ENCODE data around the gene PLOD3. TPM values are rescaled to one million over a fixed set of nuclear protein-coding genes. Genes with fewer than 3 reads are reported as not detected.
A peak's percentile ranks its signal among the peaks of the same experiment; 100 is the strongest.

PLOD3 gene
- total RNA-seq, 1 experiment from 2014 or later = 83.7 TPM

DNA sequence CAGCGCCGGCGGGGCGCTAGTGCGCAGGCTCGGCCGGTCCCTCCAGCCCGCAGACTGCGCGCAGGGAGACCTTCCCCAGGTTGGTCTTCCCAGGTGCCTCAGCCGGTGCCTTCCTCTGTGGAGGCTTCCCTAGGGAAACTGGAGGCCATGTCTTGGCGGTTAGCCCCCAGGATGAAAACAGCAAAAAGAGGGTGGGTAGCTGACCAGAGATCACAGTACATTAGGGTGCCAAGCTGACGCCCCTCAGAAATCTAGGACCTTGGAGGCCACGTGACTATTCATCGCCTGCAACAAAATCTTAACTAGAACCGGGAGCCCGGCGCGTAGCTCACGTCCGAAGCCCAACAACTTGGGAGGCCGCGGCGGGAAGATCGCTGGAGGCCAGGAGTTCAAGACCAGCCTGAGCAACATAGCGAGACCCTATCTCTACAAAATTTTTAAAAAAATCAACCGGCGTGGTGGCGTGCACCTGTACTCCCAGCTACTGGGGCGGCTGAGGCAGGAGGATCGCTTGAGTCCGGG is 27.8 kb upstream of the PLOD3 start (continued):
- TF ChIP-seq EZH2 (IDR thresholded peaks at IDR 0.05) = no peak
- TF ChIP-seq, protein P1, sequence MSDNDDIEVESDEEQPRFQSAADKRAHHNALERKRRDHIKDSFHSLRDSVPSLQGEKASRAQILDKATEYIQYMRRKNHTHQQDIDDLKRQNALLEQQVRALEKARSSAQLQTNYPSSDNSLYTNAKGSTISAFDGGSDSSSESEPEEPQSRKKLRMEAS (IDR thresholded peaks at IDR 0.05) = no peak

DNA sequence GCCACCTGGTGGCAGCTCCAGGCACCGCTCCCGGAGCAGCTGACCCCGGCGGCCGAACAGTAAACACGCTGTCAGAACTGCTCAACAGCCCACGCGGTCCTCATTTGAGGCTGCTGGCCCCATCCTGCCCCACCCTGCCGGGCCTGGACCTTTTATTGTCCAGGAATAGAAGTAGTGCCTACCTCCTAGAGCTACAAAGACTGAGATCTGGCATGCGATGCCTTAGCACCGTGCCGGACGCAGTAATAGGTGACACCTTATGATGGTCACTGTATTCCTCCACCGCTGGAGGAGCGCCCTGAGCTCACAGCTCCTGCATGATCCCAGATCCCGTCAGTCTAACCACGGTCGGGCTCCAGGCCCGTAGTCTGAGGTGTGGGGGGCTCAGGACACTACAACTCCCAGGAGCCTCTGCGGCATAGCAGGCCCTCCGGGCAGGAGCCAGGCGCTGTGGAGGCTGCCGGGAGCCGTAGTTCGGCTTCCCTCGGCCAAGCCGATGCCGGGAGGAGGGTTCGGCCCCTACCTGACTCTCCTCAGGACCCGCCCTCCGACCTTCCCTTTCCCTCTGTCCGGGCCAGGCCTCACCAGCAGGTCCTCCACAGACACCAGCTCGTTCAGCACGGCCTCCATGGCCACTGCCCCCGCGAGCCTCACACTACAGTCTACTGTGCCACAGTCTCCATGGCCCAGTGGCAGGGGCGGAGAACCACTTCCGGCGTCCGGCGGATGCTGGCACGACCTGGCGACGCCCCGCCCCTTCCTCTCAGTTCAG is 27.2 kb upstream of the PLOD3 start, which contains the start of gene FIS1:
FIS1 (minus strand) TSS at position 707 of the 772 bp plus-strand sequence; CDS start at position 630, 77 bp downstream.
- Histone ChIP-seq H3K79me2 (ENCODE audit: insufficient read depth, low read length) (peaks cover 66% of the 10 kb centered on the region), H3K4me1 (ENCODE audit: control insufficient read depth in 1 of 2, insufficient read depth in 2 of 2, low read length in 2 of 2) (peaks cover 14 to 22% of the 10 kb centered on the region in 2 experiments), H3K4me2 (ENCODE audit: low read length) (peak within 1 kb of the TSS; percentile 98), H3K9me3 (ENCODE audit: control insufficient read depth in 1 of 2, insufficient read depth in 1 of 2, low read depth in 1 of 2, low read length in 2 of 2) (no peaks in the 10 kb centered on the region), H3K9me2 (ENCODE audit: insufficient read depth) (no peaks in the 10 kb centered on the region), H3K27me3 (ENCODE audit: insufficient read depth, low read length) (no peaks in the 10 kb centered on the region), H3K36me3 (ENCODE audit: control insufficient read depth in 1 of 2, insufficient read depth in 2 of 2, low read length in 2 of 2) (peaks cover 5 to 12% of the 10 kb centered on the region in 2 experiments), H2AFZ (ENCODE audit: low read depth, low read length, poor library complexity, severe bottlenecking) (peak within 1 kb of the TSS; percentile 53), H3K27ac (ENCODE audit: low read depth, low read length) (peak within 1 kb of the TSS; percentile 89), H3K4me3 (replicated peaks in 1 of 2; ENCODE audit: low read depth in 1 of 2, low read length in 2 of 2) (peak within 1 kb of the TSS; percentile 99 to 100), H3K9ac (ENCODE audit: low read length) (peak within 1 kb of the TSS; percentile 86), H4K20me1 (ENCODE audit: insufficient read depth) (no peaks in the 10 kb centered on the region)
- RAD21 ChIA-PET (ENCODE audit: low non-redundant PET in 1 of 2, low total read pairs in 2 of 2, uncharacterized antibody in 2 of 2, unreplicated experiment in 2 of 2) = interaction anchor here in 1 of 2 experiments (2.0 kb wide), 1 partner anchor 101 kb away, joined by 6 read pairs; no protein-coding TSS in a partner anchor
- DNase-seq (ENCODE audit: low read depth, low spot score) (peak; percentile 81), ATAC-seq (peak; percentile 92)
- CTCF ChIA-PET = interaction anchor here (0.8 to 2.5 kb wide), 13 partner anchors 8 to 150 kb away, joined by 3 to 38 read pairs (median 4); partner anchors contain the start of genes PLOD3 and ZNHIT1
- TF ChIP-seq POLR2AphosphoS5 (IDR thresholded peaks at IDR 0.05; ENCODE audit: low read depth, low read length) (peak; percentile 87), POLR2A (IDR thresholded peaks at IDR 0.05; ENCODE audit: borderline replicate concordance, extremely low read depth, insufficient read depth, insufficient read length) (no peak), YY1 (IDR thresholded peaks at IDR 0.05; ENCODE audit: extremely low read depth, insufficient replicate concordance, low read depth, low read length) (peak; percentile 22), ZFX (IDR thresholded peaks at IDR 0.05) (peak; percentile 91)
- TF ChIP-seq, protein P2, sequence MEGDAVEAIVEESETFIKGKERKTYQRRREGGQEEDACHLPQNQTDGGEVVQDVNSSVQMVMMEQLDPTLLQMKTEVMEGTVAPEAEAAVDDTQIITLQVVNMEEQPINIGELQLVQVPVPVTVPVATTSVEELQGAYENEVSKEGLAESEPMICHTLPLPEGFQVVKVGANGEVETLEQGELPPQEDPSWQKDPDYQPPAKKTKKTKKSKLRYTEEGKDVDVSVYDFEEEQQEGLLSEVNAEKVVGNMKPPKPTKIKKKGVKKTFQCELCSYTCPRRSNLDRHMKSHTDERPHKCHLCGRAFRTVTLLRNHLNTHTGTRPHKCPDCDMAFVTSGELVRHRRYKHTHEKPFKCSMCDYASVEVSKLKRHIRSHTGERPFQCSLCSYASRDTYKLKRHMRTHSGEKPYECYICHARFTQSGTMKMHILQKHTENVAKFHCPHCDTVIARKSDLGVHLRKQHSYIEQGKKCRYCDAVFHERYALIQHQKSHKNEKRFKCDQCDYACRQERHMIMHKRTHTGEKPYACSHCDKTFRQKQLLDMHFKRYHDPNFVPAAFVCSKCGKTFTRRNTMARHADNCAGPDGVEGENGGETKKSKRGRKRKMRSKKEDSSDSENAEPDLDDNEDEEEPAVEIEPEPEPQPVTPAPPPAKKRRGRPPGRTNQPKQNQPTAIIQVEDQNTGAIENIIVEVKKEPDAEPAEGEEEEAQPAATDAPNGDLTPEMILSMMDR (IDR thresholded peaks at IDR 0.05 in 2 of 3, conservative IDR thresholded peaks at IDR 0.05 in 1 of 3; ENCODE audit: borderline replicate concordance in 1 of 3, insufficient read depth in 1 of 3, low read depth in 2 of 3, low read length in 2 of 3) = peak in 2 of 3 experiments; percentile 84 to 87; a peak in 4 of 6 replicates
- TF ChIP-seq, protein P1 (IDR thresholded peaks at IDR 0.05) = no peak
- intact Hi-C loops (cut with micrococcal nuclease) = loop anchor here (1.0 kb wide), 1 partner anchor 100 kb away; no protein-coding TSS in a partner anchor
- no TSS peak for BruUV-seq (replicated peaks)
- POLR2A ChIA-PET = interaction anchor here (0.6 to 2.9 kb wide), 7 partner anchors 8 to 101 kb away, joined by 3 to 11 read pairs (median 3); partner anchors contain the start of genes PLOD3 and ZNHIT1

Measured in HCT116 (cell line).